ENCODE data around the gene TTC9C.

Gene TTC9C

DNA sequence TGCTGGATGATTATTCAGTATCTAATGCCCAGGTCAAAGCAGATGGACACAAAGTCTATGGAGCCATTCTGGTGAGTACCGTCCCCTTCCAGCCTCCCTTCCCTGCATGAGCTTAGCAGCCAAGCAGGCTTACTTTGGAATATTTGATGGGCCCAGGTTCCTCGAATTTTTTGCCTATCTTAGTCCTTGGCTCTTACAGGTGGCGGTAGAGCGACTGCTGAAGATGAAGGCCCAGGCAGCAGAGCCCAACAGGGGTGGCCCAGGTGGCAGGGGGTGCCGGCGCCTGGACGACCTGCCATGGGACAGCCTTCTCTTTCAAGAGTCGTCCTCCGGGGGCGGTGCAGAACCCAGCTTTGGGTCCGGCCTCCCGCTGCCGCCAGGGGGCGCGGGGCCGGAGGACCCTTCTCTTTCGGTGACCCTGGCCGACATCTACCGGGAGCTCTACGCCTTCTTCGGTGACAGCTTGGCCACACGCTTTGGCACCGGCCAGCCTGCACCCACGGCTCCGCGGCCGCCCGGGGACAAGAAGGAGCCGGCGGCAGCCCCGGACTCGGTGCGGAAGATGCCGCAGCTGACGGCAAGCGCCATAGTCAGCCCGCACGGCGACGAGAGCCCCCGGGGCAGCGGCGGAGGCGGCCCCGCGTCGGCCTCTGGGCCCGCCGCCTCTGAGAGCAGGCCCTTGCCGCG lies 58.2 kb downstream of the TTC9C start:
- peak; percentile 100 for TF ChIP-seq CTCF (IDR thresholded peaks at IDR 0.05; ENCODE audit: borderline replicate concordance, insufficient read depth, low read depth, low read length)
- peak overlapping the region; percentile 93 for H3K4me3 ChIP-seq (ENCODE audit: low read depth, low read length)

GRCh38 chr11:62787005-62787759 lies 58.9 kb downstream of the TTC9C start, which contains the start of gene TMEM179B:
Gene TMEM179B (plus strand): TSS chr11:62787402. CDS start chr11:62787432, 30 bp downstream.
- TF ChIP-seq CTCF (IDR thresholded peaks at IDR 0.05; ENCODE audit: borderline replicate concordance, insufficient read depth, low read depth, low read length), result peak; percentile 77
- H3K4me3 ChIP-seq (ENCODE audit: low read depth, low read length), result peak within 1 kb of the TSS; percentile 93
